HCT116 (cell line): Measurements from ENCODE around the gene ZFHX3.

Experiments
- EZH2phosphoT487 ChIP-seq: fragments of 200-600 bp; IDR thresholded peaks from 2 replicates; pipeline ENCODE4 v1.6.1; 2018; ENCODE audit warnings: antibody characterized with exemption, borderline replicate concordance
- POLR2A ChIP-seq: IDR thresholded peaks from 2 replicates; pipeline ENCODE4 v1.7.0; 2011; ENCODE audit warnings: borderline replicate concordance; ENCODE audit not compliant: insufficient read depth, insufficient read length; ENCODE audit errors: extremely low read depth
- SIN3A ChIP-seq: IDR thresholded peaks from 2 replicates; pipeline ENCODE4 v1.6.1; 2012; ENCODE audit warnings: low read depth
- YY1 ChIP-seq: IDR thresholded peaks from 2 replicates; pipeline ENCODE4 v1.6.1; 2011; ENCODE audit warnings: low read length, low read depth, moderate library complexity, mild to moderate bottlenecking; ENCODE audit not compliant: insufficient replicate concordance; ENCODE audit errors: extremely low read depth
- ZFX ChIP-seq: fragments of 450-650 bp; IDR thresholded peaks from 2 replicates; pipeline ENCODE4 v1.6.1; 2017
- TF ChIP-seq, protein P1 (sequence below), 3 experiments: fragments of 200-600 bp in 1 of 3; sonication (generic) in 1 of 3; IDR thresholded peaks in 2 of 3; conservative IDR thresholded peaks in 1 of 3; 2 replicates each; pipeline ENCODE4 v1.5.1; 2012 to 2017; ENCODE audit warnings: low read depth in 2 of 3, low read length in 2 of 3, antibody characterized with exemption in 1 of 3, borderline replicate concordance in 1 of 3, control low read depth in 1 of 3, mild to moderate bottlenecking in 1 of 3, mixed read lengths in 1 of 3, mixed run types in 1 of 3, moderate library complexity in 1 of 3; ENCODE audit not compliant: insufficient read depth in 1 of 3
- TF ChIP-seq, protein P2 (sequence below): IDR thresholded peaks from 2 replicates; pipeline ENCODE4 v1.6.1; 2012; ENCODE audit warnings: low read depth
- TF ChIP-seq, protein P3 (sequence below): IDR thresholded peaks from 2 replicates; pipeline ENCODE4 v1.6.1; 2012

DNA sequence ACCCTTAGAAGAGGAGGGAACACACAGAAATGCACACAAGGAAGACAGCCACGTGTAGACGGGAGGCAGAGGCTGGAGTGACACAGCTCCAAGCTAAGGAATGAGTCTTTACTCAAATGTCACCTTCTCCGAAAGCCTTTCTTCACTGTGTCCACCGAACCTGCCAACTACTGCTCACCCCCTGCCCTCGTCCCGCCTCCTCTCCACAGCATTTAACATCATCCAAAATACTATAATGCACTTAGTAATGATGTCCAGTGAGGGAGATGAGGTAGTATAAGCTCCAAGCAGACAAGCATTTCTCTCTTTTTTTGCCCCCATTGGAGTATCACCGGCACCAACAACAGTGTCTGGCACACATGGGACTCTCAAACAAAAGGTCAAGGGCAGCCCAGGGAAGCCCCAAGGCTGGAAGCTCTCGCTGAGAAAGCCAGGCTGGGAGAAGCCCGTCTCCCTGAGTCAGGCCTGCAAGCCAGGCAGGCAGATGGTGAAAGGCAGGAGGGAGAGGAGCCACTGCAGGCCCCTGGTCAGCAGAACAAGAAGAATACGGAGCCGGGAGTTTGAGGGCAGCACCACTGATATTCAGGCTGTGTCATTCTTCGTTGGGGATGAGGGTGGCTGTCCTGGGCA, 25.9 kb downstream of the ZFHX3 start:
- no peak for TF ChIP-seq POLR2A
- TF ChIP-seq, protein P1, sequence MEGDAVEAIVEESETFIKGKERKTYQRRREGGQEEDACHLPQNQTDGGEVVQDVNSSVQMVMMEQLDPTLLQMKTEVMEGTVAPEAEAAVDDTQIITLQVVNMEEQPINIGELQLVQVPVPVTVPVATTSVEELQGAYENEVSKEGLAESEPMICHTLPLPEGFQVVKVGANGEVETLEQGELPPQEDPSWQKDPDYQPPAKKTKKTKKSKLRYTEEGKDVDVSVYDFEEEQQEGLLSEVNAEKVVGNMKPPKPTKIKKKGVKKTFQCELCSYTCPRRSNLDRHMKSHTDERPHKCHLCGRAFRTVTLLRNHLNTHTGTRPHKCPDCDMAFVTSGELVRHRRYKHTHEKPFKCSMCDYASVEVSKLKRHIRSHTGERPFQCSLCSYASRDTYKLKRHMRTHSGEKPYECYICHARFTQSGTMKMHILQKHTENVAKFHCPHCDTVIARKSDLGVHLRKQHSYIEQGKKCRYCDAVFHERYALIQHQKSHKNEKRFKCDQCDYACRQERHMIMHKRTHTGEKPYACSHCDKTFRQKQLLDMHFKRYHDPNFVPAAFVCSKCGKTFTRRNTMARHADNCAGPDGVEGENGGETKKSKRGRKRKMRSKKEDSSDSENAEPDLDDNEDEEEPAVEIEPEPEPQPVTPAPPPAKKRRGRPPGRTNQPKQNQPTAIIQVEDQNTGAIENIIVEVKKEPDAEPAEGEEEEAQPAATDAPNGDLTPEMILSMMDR (IDR thresholded peaks at IDR 0.05 in 2 of 3, conservative IDR thresholded peaks at IDR 0.05 in 1 of 3; ENCODE audit: borderline replicate concordance in 1 of 3, insufficient read depth in 1 of 3, low read depth in 2 of 3, low read length in 2 of 3): no peak
- TF ChIP-seq, protein P2, sequence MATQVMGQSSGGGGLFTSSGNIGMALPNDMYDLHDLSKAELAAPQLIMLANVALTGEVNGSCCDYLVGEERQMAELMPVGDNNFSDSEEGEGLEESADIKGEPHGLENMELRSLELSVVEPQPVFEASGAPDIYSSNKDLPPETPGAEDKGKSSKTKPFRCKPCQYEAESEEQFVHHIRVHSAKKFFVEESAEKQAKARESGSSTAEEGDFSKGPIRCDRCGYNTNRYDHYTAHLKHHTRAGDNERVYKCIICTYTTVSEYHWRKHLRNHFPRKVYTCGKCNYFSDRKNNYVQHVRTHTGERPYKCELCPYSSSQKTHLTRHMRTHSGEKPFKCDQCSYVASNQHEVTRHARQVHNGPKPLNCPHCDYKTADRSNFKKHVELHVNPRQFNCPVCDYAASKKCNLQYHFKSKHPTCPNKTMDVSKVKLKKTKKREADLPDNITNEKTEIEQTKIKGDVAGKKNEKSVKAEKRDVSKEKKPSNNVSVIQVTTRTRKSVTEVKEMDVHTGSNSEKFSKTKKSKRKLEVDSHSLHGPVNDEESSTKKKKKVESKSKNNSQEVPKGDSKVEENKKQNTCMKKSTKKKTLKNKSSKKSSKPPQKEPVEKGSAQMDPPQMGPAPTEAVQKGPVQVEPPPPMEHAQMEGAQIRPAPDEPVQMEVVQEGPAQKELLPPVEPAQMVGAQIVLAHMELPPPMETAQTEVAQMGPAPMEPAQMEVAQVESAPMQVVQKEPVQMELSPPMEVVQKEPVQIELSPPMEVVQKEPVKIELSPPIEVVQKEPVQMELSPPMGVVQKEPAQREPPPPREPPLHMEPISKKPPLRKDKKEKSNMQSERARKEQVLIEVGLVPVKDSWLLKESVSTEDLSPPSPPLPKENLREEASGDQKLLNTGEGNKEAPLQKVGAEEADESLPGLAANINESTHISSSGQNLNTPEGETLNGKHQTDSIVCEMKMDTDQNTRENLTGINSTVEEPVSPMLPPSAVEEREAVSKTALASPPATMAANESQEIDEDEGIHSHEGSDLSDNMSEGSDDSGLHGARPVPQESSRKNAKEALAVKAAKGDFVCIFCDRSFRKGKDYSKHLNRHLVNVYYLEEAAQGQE: no peak
- no peak for TF ChIP-seq YY1
- no peak for TF ChIP-seq SIN3A
- TF ChIP-seq, protein P3, sequence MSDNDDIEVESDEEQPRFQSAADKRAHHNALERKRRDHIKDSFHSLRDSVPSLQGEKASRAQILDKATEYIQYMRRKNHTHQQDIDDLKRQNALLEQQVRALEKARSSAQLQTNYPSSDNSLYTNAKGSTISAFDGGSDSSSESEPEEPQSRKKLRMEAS: no peak
- no peak for TF ChIP-seq ZFX
- TF ChIP-seq EZH2phosphoT487: no peak
